H1 (cell line): ENCODE data around the gene NFATC4. TPM values are rescaled to one million over a fixed set of nuclear protein-coding genes. Genes with fewer than 3 reads are reported as not detected.

Experiments
- CTCF ChIA-PET: fragments of 300-600 bp; sonication (Branson Sonifier 250); formaldehyde crosslinking; loops from one replicate; lab custom pipeline; 2021; ENCODE audit not compliant: partially characterized antibody; lab: Charles Lee
- POLR2A ChIA-PET: fragments of 300-600 bp; sonication (Branson Sonifier 250); formaldehyde crosslinking; loops from one replicate; lab custom pipeline; 2021; ENCODE audit warnings: inconsistent platforms; ENCODE audit not compliant: partially characterized antibody; lab: Charles Lee
- DNase-seq, 2 experiments: peaks; one replicate each; pipeline versions ENCODE4 v3.0.0 to v3.0.0-alpha.2; 2010 to 2022; ENCODE audit warnings: low spot score in 2 of 2, low read depth in 1 of 2, mixed read lengths in 1 of 2
- FAIRE-seq: peaks from 2 replicates; lab custom pipeline; 2011; peaks lifted over from hg19 to GRCh38; lab: Jason Lieb, UNC
- H2AFZ ChIP-seq: 2 replicates; pipeline ENCODE4 v1.8.1; 2012; ENCODE audit warnings: low read length, inconsistent platforms
- H2AK5ac ChIP-seq: 2 replicates; pipeline ENCODE4 v1.6.1; 2013; ENCODE audit warnings: low read depth, low read length
- H2BK120ac ChIP-seq: replicated peaks from 2 replicates; pipeline ENCODE3; 2013; ENCODE audit warnings: low read depth, low read length, inconsistent platforms
- H2BK12ac ChIP-seq: 2 replicates; pipeline ENCODE4 v1.6.1; 2013; ENCODE audit warnings: low read depth, low read length
- H2BK15ac ChIP-seq: 2 replicates; pipeline ENCODE4 v1.6.1; 2013; ENCODE audit warnings: low read length
- H2BK20ac ChIP-seq: 2 replicates; pipeline ENCODE4 v1.6.1; 2013; ENCODE audit warnings: low read length
- H2BK5ac ChIP-seq: 2 replicates; pipeline ENCODE4 v1.6.1; 2013; ENCODE audit warnings: low read depth, low read length
- H3K14ac ChIP-seq: 2 replicates; pipeline ENCODE4 v1.6.1; 2013; ENCODE audit warnings: inconsistent platforms; ENCODE audit not compliant: insufficient read length
- H3K18ac ChIP-seq: 2 replicates; pipeline ENCODE4 v1.6.1; 2013; ENCODE audit warnings: low read length; ENCODE audit errors: extremely low read depth
- H3K23ac ChIP-seq: 2 replicates; pipeline ENCODE4 v1.6.1; 2013; ENCODE audit warnings: inconsistent platforms; ENCODE audit not compliant: insufficient read length
- H3K23me2 ChIP-seq: 2 replicates; pipeline ENCODE4 v1.6.1; 2013; ENCODE audit warnings: low read depth, low read length
- H3K27ac ChIP-seq: 2 replicates; pipeline ENCODE4 v1.6.1; 2011; ENCODE audit warnings: low read depth, low read length, inconsistent platforms
- H3K27me3 ChIP-seq, 4 experiments: replicated peaks in 1 of 4; 1 replicate in 1 of 4; 2 replicates in 3 of 4; pipeline versions ENCODE4 v1.6.1 to v1.8.1; 2011 to 2013; ENCODE audit warnings: low read length in 3 of 4, mild to moderate bottlenecking in 3 of 4, inconsistent platforms in 2 of 4, mixed read lengths in 2 of 4, moderate library complexity in 1 of 4; ENCODE audit not compliant: control insufficient read depth in 3 of 4, insufficient read depth in 3 of 4; ENCODE audit errors: extremely low read depth in 1 of 4
- H3K36me3 ChIP-seq, 4 experiments: 2 replicates each; pipeline versions ENCODE4 v1.6.1 to v1.8.1; 2011 to 2013; ENCODE audit warnings: mild to moderate bottlenecking in 4 of 4, low read length in 3 of 4, moderate library complexity in 2 of 4, control low read depth in 1 of 4, inconsistent platforms in 1 of 4; ENCODE audit not compliant: insufficient read depth in 4 of 4, control insufficient read depth in 2 of 4
- H3K4ac ChIP-seq: replicated peaks from 2 replicates; pipeline ENCODE3; 2013; ENCODE audit warnings: low read length, low read depth, mixed read lengths, inconsistent platforms; ENCODE audit not compliant: insufficient read length
- H3K4me1 ChIP-seq, 4 experiments: replicated peaks in 1 of 4; 1 replicate in 1 of 4; 2 replicates in 3 of 4; pipeline versions ENCODE4 v1.6.1 to v1.8.1; 2011 to 2013; ENCODE audit warnings: low read length in 3 of 4, inconsistent platforms in 2 of 4, mixed read lengths in 1 of 4; ENCODE audit not compliant: insufficient read depth in 4 of 4, control insufficient read depth in 3 of 4
- H3K4me2 ChIP-seq, 2 experiments: 2 replicates each; pipeline versions ENCODE4 v1.6.1 to v1.8.1; 2011 to 2013; ENCODE audit warnings: low read depth in 2 of 2, low read length in 2 of 2, control low read depth in 1 of 2, inconsistent platforms in 1 of 2, mild to moderate bottlenecking in 1 of 2; ENCODE audit not compliant: insufficient read depth in 1 of 2
- H3K4me3 ChIP-seq, 4 experiments: fragments of 200-600, 300-600 bp in 1 of 4; sonication (generic), shearing (Covaris generic), sonication (Bioruptor Twin) in 1 of 4; 2 replicates each; pipeline versions ENCODE4 v1.5.1 to v1.8.1; 2011 to 2016; ENCODE audit warnings: low read length in 4 of 4, low read depth in 3 of 4, control low read depth in 2 of 4, inconsistent platforms in 2 of 4, mild to moderate bottlenecking in 2 of 4, mixed read lengths in 1 of 4, moderate library complexity in 1 of 4; ENCODE audit not compliant: insufficient read depth in 2 of 4; ENCODE audit errors: extremely low read depth in 1 of 4
- H3K56ac ChIP-seq: replicated peaks from 2 replicates; pipeline ENCODE3; 2013; ENCODE audit warnings: low read depth, mild to moderate bottlenecking, mixed read lengths, low read length, inconsistent platforms; ENCODE audit not compliant: insufficient read length
- H3K79me1 ChIP-seq: 2 replicates; pipeline ENCODE4 v1.6.1; 2013; ENCODE audit warnings: low read depth, low read length, control low read depth
- H3K79me2 ChIP-seq, 2 experiments: 2 replicates each; pipeline versions ENCODE4 v1.6.1 to v1.8.1; 2012 to 2013; ENCODE audit warnings: low read length in 2 of 2, mild to moderate bottlenecking in 2 of 2, inconsistent platforms in 1 of 2; ENCODE audit not compliant: insufficient read depth in 2 of 2, control insufficient read depth in 1 of 2
- H3K9ac ChIP-seq, 4 experiments: replicated peaks in 1 of 4; 1 replicate in 1 of 4; 2 replicates in 3 of 4; pipeline versions ENCODE4 v1.6.1 to v1.8.1; 2011 to 2013; ENCODE audit warnings: low read depth in 3 of 4, low read length in 3 of 4, control low read depth in 2 of 4, mild to moderate bottlenecking in 2 of 4, moderate library complexity in 2 of 4, inconsistent platforms in 1 of 4; ENCODE audit errors: extremely low read depth in 1 of 4
- H3K9me3 ChIP-seq, 2 experiments: 2 replicates each; pipeline versions ENCODE4 v1.6.1 to v1.8.1; 2012 to 2013; ENCODE audit warnings: mild to moderate bottlenecking in 2 of 2, moderate library complexity in 2 of 2, control low read depth in 1 of 2, inconsistent platforms in 1 of 2, low read depth in 1 of 2, low read length in 1 of 2, mixed read lengths in 1 of 2; ENCODE audit not compliant: insufficient read depth in 2 of 2
- H4K20me1 ChIP-seq, 2 experiments: replicated peaks in 1 of 2; 2 replicates each; pipeline versions ENCODE3 to v1.8.1; 2011 to 2013; ENCODE audit warnings: inconsistent platforms in 2 of 2, low read length in 2 of 2, mild to moderate bottlenecking in 1 of 2; ENCODE audit not compliant: insufficient read depth in 2 of 2, control insufficient read depth in 1 of 2
- H4K5ac ChIP-seq: 2 replicates; pipeline ENCODE4 v1.6.1; 2013; ENCODE audit warnings: low read length, low read depth, mixed read lengths, inconsistent platforms; ENCODE audit not compliant: insufficient read length
- H4K8ac ChIP-seq: 2 replicates; pipeline ENCODE4 v1.8.0; 2013; ENCODE audit warnings: mild to moderate bottlenecking, moderate library complexity, low read length, inconsistent platforms; ENCODE audit not compliant: insufficient read depth; ENCODE audit errors: extremely low read depth
- H4K91ac ChIP-seq: replicated peaks from 2 replicates; pipeline ENCODE3; 2013; ENCODE audit warnings: low read length, mixed read lengths, inconsistent platforms; ENCODE audit not compliant: insufficient read length
- HDAC2 ChIP-seq, 2 experiments: fragments of 300-600 bp in 1 of 2; sonication (generic) in 1 of 2; IDR thresholded peaks; 2 replicates each; pipeline ENCODE4 v1.6.1; 2011 to 2012; ENCODE audit warnings: low read depth in 2 of 2, low read length in 2 of 2, mild to moderate bottlenecking in 2 of 2, moderate library complexity in 2 of 2, borderline replicate concordance in 1 of 2, inconsistent platforms in 1 of 2
- KDM5A ChIP-seq: fragments of 200-600 bp; IDR thresholded peaks from 2 replicates; pipeline ENCODE4 v1.7.1; 2012; ENCODE audit warnings: mild to moderate bottlenecking, low read length, inconsistent platforms, mixed read lengths
- POU5F1 ChIP-seq: IDR thresholded peaks from 2 replicates; pipeline ENCODE4 v1.6.1; 2011; ENCODE audit warnings: low read depth, mild to moderate bottlenecking, low read length, moderate library complexity
- RBBP5 ChIP-seq: IDR thresholded peaks from 2 replicates; pipeline ENCODE4 v1.7.1; 2012; ENCODE audit warnings: low read depth, mild to moderate bottlenecking, inconsistent platforms, low read length, moderate library complexity, borderline replicate concordance
- SIN3A ChIP-seq, 2 experiments: IDR thresholded peaks in 1 of 2; conservative IDR thresholded peaks in 1 of 2; 2 replicates each; pipeline ENCODE4 v1.6.1; 2011 to 2012; ENCODE audit warnings: low read length in 2 of 2, improper control_type of control experiment in 1 of 2, low read depth in 1 of 2, mild to moderate bottlenecking in 1 of 2
- SP1 ChIP-seq: IDR thresholded peaks from 2 replicates; pipeline ENCODE4 v1.6.1; 2011; ENCODE audit warnings: low read depth, low read length
- SP4 ChIP-seq: IDR thresholded peaks from 2 replicates; pipeline ENCODE4 v1.6.1; 2012; ENCODE audit warnings: low read length, inconsistent platforms
- WGBS, 2 experiments: shearing (Covaris generic) in 1 of 2; methylation state at CpG; one replicate each; pipeline versions ENCODE4 v1.1.6 to v1.1.7; 2013 to 2015; ENCODE audit warnings: low lambda C conversion rate in 2 of 2, mixed read lengths in 2 of 2, inconsistent platforms in 1 of 2, low coverage in 1 of 2, missing lambda C conversion rate in 1 of 2; ENCODE audit not compliant: insufficient replicate concordance in 2 of 2, insufficient coverage in 1 of 2, insufficient read length in 1 of 2; ENCODE audit errors: extremely low coverage in 1 of 2, missing lambda C conversion rate in 1 of 2; 5-methylcytosine and 5-hydroxymethylcytosine counted together
- polyA plus RNA-seq, 7 experiments: library from polyadenylated mRNA; depleted of rRNA in 3 of 7; stranded (reverse) in 5 of 7; unstranded in 2 of 7; fragments of >200 nt in 5 of 7; fragments of 200-250 nt in 2 of 7; gene quantifications; 1 replicate in 5 of 7; 2 replicates in 1 of 7; 4 replicates in 1 of 7; pipeline versions ENCODE4 v1.2.1 to v1.2.3, GENCODE V29; 2011 to 2013; ENCODE audit warnings: missing spikeins in 2 of 7, mixed read lengths in 2 of 7
- total RNA-seq: library from RNA; stranded (reverse); fragmentation: NEBNext Ultra II Directional; extraction: Animal tissue kit (Norgen Biotek cat#: 25700); gene quantifications from 2 replicates; pipeline ENCODE4 v1.2.1, GENCODE V29; 2021
- TF ChIP-seq, protein P1 (sequence below): IDR thresholded peaks from 2 replicates; pipeline ENCODE4 v1.6.1; 2012; ENCODE audit warnings: inconsistent platforms
- TF ChIP-seq, protein P2 (sequence below), 3 experiments: IDR thresholded peaks; 1 replicate in 2 of 3; 2 replicates in 1 of 3; pipeline versions ENCODE4 v1.5.1 to v1.6.1; 2011; ENCODE audit warnings: low read length in 3 of 3, mild to moderate bottlenecking in 3 of 3, inconsistent platforms in 2 of 3, low read depth in 1 of 3, moderate library complexity in 1 of 3; ENCODE audit not compliant: insufficient read depth in 1 of 3; ENCODE audit errors: control extremely low read depth in 1 of 3

The NFATC4 gene
- total and polyA plus RNA-seq, 2 of the 8 experiments (the other 6 are each of a cell fraction or from before 2014, with no cell fraction given) = 47.3 to 50.3 TPM

DNA sequence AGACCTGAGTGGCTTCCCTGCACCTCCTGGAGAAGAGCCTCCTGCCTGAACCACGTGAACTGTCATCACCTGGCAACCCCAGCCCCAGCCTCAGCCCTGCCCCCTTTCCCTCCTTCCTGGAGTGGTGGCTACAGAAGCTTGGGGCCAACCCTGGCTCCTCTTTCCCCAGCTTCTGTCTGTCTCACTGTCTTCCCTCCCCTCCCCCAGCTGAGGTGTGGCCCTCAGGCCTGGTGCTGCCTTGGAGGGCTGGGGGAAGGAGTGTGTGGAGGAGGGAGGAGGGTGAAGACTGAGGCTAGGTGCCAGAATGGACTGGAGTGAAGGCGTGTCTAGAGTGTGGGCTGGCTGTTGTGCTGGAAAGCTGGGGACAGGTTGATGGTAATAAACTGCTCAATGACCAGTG lies 9.7 kb downstream of the NFATC4 start:
- no peak overlapping the region for H2BK120ac ChIP-seq
- H3K23me2 ChIP-seq = peaks cover 7% of the 10 kb centered on the region; the same call in 1 of the 2 replicates
- no peak overlapping the region for H2AFZ ChIP-seq
- H3K23ac ChIP-seq = no peak overlapping the region
- H3K4me3 ChIP-seq = no peak overlapping the region
- H2BK15ac ChIP-seq = no peak overlapping the region
- H3K79me1 ChIP-seq = no peaks in the 10 kb centered on the region
- H3K9me3 ChIP-seq = no peaks in the 10 kb centered on the region
- no peaks in the 10 kb centered on the region for H3K79me2 ChIP-seq
- H3K4ac ChIP-seq = no peak overlapping the region
- FAIRE-seq (no peak), DNase-seq (no peak)
- H4K5ac ChIP-seq = no peak overlapping the region
- H2BK5ac ChIP-seq = peak overlapping the region; percentile 32; the same call in 1 of the 2 replicates
- peak overlapping the region; percentile 25; the same call in 1 of the 2 replicates for H2AK5ac ChIP-seq
- CTCF ChIA-PET = interaction anchor here (1.0 to 16.4 kb wide), 14 partner anchors 9 to 60 kb away, joined by 3 to 207 read pairs (median 6); partner anchors contain the start of genes ADCY4, CBLN3, KHNYN and NFATC4
- no peaks in the 10 kb centered on the region for H3K27me3 ChIP-seq
- H3K36me3 ChIP-seq = peaks cover 3 to 11% (median 5%) of the 10 kb centered on the region in 4 experiments; a peak in 5 of 8 replicates
- no peak overlapping the region for H3K4me2 ChIP-seq
- H3K27ac ChIP-seq = no peak overlapping the region
- H2BK20ac ChIP-seq = no peak overlapping the region
- no peak overlapping the region for H4K8ac ChIP-seq
- POLR2A ChIA-PET = interaction anchor here (1.2 to 4.7 kb wide), 13 partner anchors 8 to 53 kb away, joined by 3 to 27 read pairs (median 5); partner anchors contain the start of genes KHNYN, NFATC4 and NYNRIN
- H3K4me1 ChIP-seq = peaks cover 11 to 25% (median 13%) of the 10 kb centered on the region in 4 experiments
- H3K9ac ChIP-seq = no peak overlapping the region
- no peak overlapping the region for H3K18ac ChIP-seq
- H4K91ac ChIP-seq = no peak overlapping the region
- H4K20me1 ChIP-seq = peaks cover 0 to 3% of the 10 kb centered on the region in 2 experiments
- H2BK12ac ChIP-seq = no peak overlapping the region
- no peak overlapping the region for H3K14ac ChIP-seq
- WGBS, 2 experiments = 63% methylated on average over 2 of the region's 2 CpGs; no CpG with 5 or more reads in 1 of the 2 experiments
- no peak overlapping the region for H3K56ac ChIP-seq
- TF ChIP-seq SIN3A (conservative IDR thresholded peaks at IDR 0.05 in 1 of 2, IDR thresholded peaks at IDR 0.05 in 1 of 2; ENCODE audit: low read depth in 1 of 2, low read length in 2 of 2) = no peak
- TF ChIP-seq SP4 = no peak
- TF ChIP-seq POU5F1 = no peak
- TF ChIP-seq HDAC2 (IDR thresholded peaks at IDR 0.05; ENCODE audit: borderline replicate concordance in 1 of 2, low read depth in 2 of 2, low read length in 2 of 2) = no peak
- TF ChIP-seq, protein P1, sequence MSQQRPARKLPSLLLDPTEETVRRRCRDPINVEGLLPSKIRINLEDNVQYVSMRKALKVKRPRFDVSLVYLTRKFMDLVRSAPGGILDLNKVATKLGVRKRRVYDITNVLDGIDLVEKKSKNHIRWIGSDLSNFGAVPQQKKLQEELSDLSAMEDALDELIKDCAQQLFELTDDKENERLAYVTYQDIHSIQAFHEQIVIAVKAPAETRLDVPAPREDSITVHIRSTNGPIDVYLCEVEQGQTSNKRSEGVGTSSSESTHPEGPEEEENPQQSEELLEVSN = no peak
- TF ChIP-seq, protein P2, sequence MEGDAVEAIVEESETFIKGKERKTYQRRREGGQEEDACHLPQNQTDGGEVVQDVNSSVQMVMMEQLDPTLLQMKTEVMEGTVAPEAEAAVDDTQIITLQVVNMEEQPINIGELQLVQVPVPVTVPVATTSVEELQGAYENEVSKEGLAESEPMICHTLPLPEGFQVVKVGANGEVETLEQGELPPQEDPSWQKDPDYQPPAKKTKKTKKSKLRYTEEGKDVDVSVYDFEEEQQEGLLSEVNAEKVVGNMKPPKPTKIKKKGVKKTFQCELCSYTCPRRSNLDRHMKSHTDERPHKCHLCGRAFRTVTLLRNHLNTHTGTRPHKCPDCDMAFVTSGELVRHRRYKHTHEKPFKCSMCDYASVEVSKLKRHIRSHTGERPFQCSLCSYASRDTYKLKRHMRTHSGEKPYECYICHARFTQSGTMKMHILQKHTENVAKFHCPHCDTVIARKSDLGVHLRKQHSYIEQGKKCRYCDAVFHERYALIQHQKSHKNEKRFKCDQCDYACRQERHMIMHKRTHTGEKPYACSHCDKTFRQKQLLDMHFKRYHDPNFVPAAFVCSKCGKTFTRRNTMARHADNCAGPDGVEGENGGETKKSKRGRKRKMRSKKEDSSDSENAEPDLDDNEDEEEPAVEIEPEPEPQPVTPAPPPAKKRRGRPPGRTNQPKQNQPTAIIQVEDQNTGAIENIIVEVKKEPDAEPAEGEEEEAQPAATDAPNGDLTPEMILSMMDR (IDR thresholded peaks at IDR 0.05; ENCODE audit: control extremely low read depth in 1 of 3, insufficient read depth in 1 of 3, low read depth in 1 of 3, low read length in 3 of 3) = no peak
- TF ChIP-seq SP1 = no peak
- no peak for TF ChIP-seq KDM5A
- no peak for TF ChIP-seq RBBP5
